ENCODE results near the gene LILRA5. TPM values are rescaled to one million over a fixed set of nuclear protein-coding genes. Genes with fewer than 3 reads are reported as not detected.
"Not testable (repeated sequence)": the region's sequence is repeated elsewhere in the genome, so short reads cannot be mapped to it uniquely, and the experiment has no call there.

The LILRA5 gene
- total RNA-seq, 1 experiment from 2014 or later = not detected

- Histone ChIP-seq H3K27ac (ENCODE audit: low read depth, low read length, poor library complexity, severe bottlenecking) (no peak overlapping the region), H3K4me1 (ENCODE audit: insufficient read depth, low read length, poor library complexity, severe bottlenecking) (no peaks in the 10 kb centered on the region), H3K9me3 (ENCODE audit: low read depth, low read length, poor library complexity, severe bottlenecking) (no peaks in the 10 kb centered on the region), H3K36me3 (ENCODE audit: insufficient read depth, low read length, poor library complexity, severe bottlenecking) (no peaks in the 10 kb centered on the region), H3K27me3 (replicated peaks; ENCODE audit: insufficient read depth, low read depth, low read length, poor library complexity) (peaks cover 55% of the 10 kb centered on the region), H3K4me3 (ENCODE audit: low read depth, low read length, poor library complexity, severe bottlenecking) (no peak overlapping the region)
- intact Hi-C loops (cut with micrococcal nuclease; ENCODE audit: unreplicated experiment) = loop anchor here (5.0 kb wide), 1 partner anchor 279 kb away; no protein-coding TSS in a partner anchor
- TF ChIP-seq CTCF (conservative IDR thresholded peaks at IDR 0.05; ENCODE audit: low read depth, low read length) (peak; percentile 24; the same call in 1 of the 2 replicates), EZH2 (IDR thresholded peaks at IDR 0.05; ENCODE audit: borderline replicate concordance, low read depth, low read length, poor library complexity, severe bottlenecking) (no peak)
- CTCF ChIA-PET = no interaction called here
- DNase-seq (ENCODE audit: low spot score) = no peak
- POLR2A ChIA-PET (ENCODE audit: low non-redundant PET) = no interaction called here
- BruUV-seq (replicated peaks) = no TSS peak
Measured at GRCh38 chr19:54297759-54298305, 15.1 kb downstream of the LILRA5 start.

- H3K4me3 ChIP-seq (ENCODE audit: low read depth, low read length, poor library complexity, severe bottlenecking) = no peak overlapping the region
- BruUV-seq (replicated peaks) = no TSS peak
- no peaks in the 10 kb centered on the region for H3K9me3 ChIP-seq (ENCODE audit: low read depth, low read length, poor library complexity, severe bottlenecking)
- H3K27me3 ChIP-seq (replicated peaks; ENCODE audit: insufficient read depth, low read depth, low read length, poor library complexity) = peaks cover 65% of the 10 kb centered on the region
- CTCF ChIA-PET = no interaction called here
- H3K27ac ChIP-seq (ENCODE audit: low read depth, low read length, poor library complexity, severe bottlenecking) = no peak overlapping the region
- TF ChIP-seq EZH2 (IDR thresholded peaks at IDR 0.05; ENCODE audit: borderline replicate concordance, low read depth, low read length, poor library complexity, severe bottlenecking) (no peak), CTCF (conservative IDR thresholded peaks at IDR 0.05; ENCODE audit: low read depth, low read length) (no peak)
- intact Hi-C loops (cut with micrococcal nuclease; ENCODE audit: unreplicated experiment) = no loop called here
- no peaks in the 10 kb centered on the region for H3K4me1 ChIP-seq (ENCODE audit: insufficient read depth, low read length, poor library complexity, severe bottlenecking)
- no peak for DNase-seq (ENCODE audit: low spot score)
- H3K36me3 ChIP-seq (ENCODE audit: insufficient read depth, low read length, poor library complexity, severe bottlenecking) = no peaks in the 10 kb centered on the region
- POLR2A ChIA-PET (ENCODE audit: low non-redundant PET) = no interaction called here
Measured at GRCh38 chr19:54294539-54294938, 18.4 kb downstream of the LILRA5 start.

GRCh38 chr19:54289160-54289559 lies 23.8 kb downstream of the LILRA5 start:
- H3K27me3 ChIP-seq (replicated peaks; ENCODE audit: insufficient read depth, low read depth, low read length, poor library complexity) = peaks cover 69% of the 10 kb centered on the region
- H3K4me1 ChIP-seq (ENCODE audit: insufficient read depth, low read length, poor library complexity, severe bottlenecking); BruUV-seq (replicated peaks); H3K27ac ChIP-seq (ENCODE audit: low read depth, low read length, poor library complexity, severe bottlenecking); H3K36me3 ChIP-seq (ENCODE audit: insufficient read depth, low read length, poor library complexity, severe bottlenecking); CTCF ChIA-PET; POLR2A ChIA-PET (ENCODE audit: low non-redundant PET); intact Hi-C loops (cut with micrococcal nuclease; ENCODE audit: unreplicated experiment); H3K4me3 ChIP-seq (ENCODE audit: low read depth, low read length, poor library complexity, severe bottlenecking); H3K9me3 ChIP-seq (ENCODE audit: low read depth, low read length, poor library complexity, severe bottlenecking); DNase-seq (ENCODE audit: low spot score): not testable (repeated sequence)

GRCh38 chr19:54287456-54287855 lies 25.5 kb downstream of the LILRA5 start:
- ChIA-PET POLR2A (ENCODE audit: low non-redundant PET) (no interaction called here), CTCF (no interaction called here)
- Histone ChIP-seq H3K4me1 (ENCODE audit: insufficient read depth, low read length, poor library complexity, severe bottlenecking) (no peaks in the 10 kb centered on the region), H3K27me3 (replicated peaks; ENCODE audit: insufficient read depth, low read depth, low read length, poor library complexity) (peaks cover 68% of the 10 kb centered on the region), H3K36me3 (ENCODE audit: insufficient read depth, low read length, poor library complexity, severe bottlenecking) (no peaks in the 10 kb centered on the region), H3K4me3 (ENCODE audit: low read depth, low read length, poor library complexity, severe bottlenecking) (no peak overlapping the region), H3K9me3 (ENCODE audit: low read depth, low read length, poor library complexity, severe bottlenecking) (no peaks in the 10 kb centered on the region), H3K27ac (ENCODE audit: low read depth, low read length, poor library complexity, severe bottlenecking) (no peak overlapping the region)
- intact Hi-C loops (cut with micrococcal nuclease; ENCODE audit: unreplicated experiment) = no loop called here
- TF ChIP-seq CTCF (conservative IDR thresholded peaks at IDR 0.05; ENCODE audit: low read depth, low read length) (no peak), EZH2 (IDR thresholded peaks at IDR 0.05; ENCODE audit: borderline replicate concordance, low read depth, low read length, poor library complexity, severe bottlenecking) (no peak)
- BruUV-seq (replicated peaks) = no TSS peak
- DNase-seq (ENCODE audit: low spot score) = no peak

- BruUV-seq (replicated peaks); DNase-seq (ENCODE audit: low spot score); POLR2A ChIA-PET (ENCODE audit: low non-redundant PET); H3K4me3 ChIP-seq (ENCODE audit: low read depth, low read length, poor library complexity, severe bottlenecking); CTCF ChIA-PET; H3K4me1 ChIP-seq (ENCODE audit: insufficient read depth, low read length, poor library complexity, severe bottlenecking); H3K36me3 ChIP-seq (ENCODE audit: insufficient read depth, low read length, poor library complexity, severe bottlenecking); H3K27ac ChIP-seq (ENCODE audit: low read depth, low read length, poor library complexity, severe bottlenecking); H3K9me3 ChIP-seq (ENCODE audit: low read depth, low read length, poor library complexity, severe bottlenecking); intact Hi-C loops (cut with micrococcal nuclease; ENCODE audit: unreplicated experiment): not testable (repeated sequence)
- peaks cover 56% of the 10 kb centered on the region for H3K27me3 ChIP-seq (replicated peaks; ENCODE audit: insufficient read depth, low read depth, low read length, poor library complexity)
Measured at GRCh38 chr19:54286283-54286682, 26.7 kb downstream of the LILRA5 start.
